ENCODE data around the gene GLB1L.
"Not testable (repeated sequence)": the region's sequence is repeated elsewhere in the genome, so short reads cannot be mapped to it uniquely, and the experiment has no call there.

The GLB1L gene

DNA sequence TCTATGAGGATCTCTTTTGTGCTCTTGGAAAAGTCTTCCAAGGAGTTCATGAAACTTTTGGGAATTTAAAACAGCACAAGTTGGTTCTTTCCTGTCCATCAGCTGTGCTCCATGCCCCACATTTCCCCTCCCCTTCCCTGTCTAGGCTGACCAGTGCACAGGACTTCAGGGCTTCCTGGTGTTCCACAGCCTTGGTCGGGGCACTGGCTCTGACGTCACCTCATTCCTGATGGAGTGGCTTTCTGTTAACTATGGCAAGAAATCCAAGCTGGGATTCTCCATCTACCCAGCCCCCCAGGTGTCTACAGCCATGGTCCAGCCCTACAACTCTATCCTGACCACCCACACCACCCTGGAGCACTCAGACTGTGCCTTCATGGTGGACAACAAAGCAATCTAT lies 25.8 kb upstream of the GLB1L start:
- no peak overlapping the region for H3K4me3 ChIP-seq (ENCODE audit: insufficient read depth, low read depth, low read length)
- peaks cover 4% of the 10 kb centered on the region for H3K4me1 ChIP-seq (ENCODE audit: control insufficient read depth, insufficient read depth, low read length)
- H3K27ac ChIP-seq (ENCODE audit: insufficient read depth, low read depth, low read length, poor library complexity, severe bottlenecking): no peak overlapping the region
- WGBS, 2 experiments: 85 to 90% methylated on average over 2 of the region's 2 CpGs
- H3K9me3 ChIP-seq (ENCODE audit: control insufficient read depth, low read length): no peaks in the 10 kb centered on the region
- peaks cover 5% of the 10 kb centered on the region for H3K27me3 ChIP-seq (ENCODE audit: control insufficient read depth, insufficient read depth, low read length, poor library complexity, severe bottlenecking)
- H3K36me3 ChIP-seq (ENCODE audit: control insufficient read depth, insufficient read depth, low read length): no peaks in the 10 kb centered on the region

DNA sequence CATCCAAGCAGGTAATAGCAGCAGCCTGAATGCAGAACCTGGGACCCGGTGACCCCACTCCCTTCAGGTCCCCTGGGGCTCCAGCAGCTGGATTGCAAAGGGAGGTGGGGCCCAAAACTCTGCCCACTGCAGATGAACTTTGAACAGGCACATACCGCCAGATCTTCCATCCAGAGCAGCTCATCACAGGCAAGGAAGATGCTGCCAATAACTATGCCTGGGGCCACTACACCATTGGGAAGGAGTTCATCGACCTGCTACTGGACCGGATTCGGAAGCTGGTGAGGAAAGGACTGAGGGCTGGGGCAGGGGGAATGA lies 24.8 kb upstream of the GLB1L start:
- Histone ChIP-seq H3K9me3 (ENCODE audit: control insufficient read depth, low read length) (no peaks in the 10 kb centered on the region), H3K4me1 (ENCODE audit: control insufficient read depth, insufficient read depth, low read length) (peaks cover 4% of the 10 kb centered on the region), H3K4me3 (ENCODE audit: insufficient read depth, low read depth, low read length) (no peak overlapping the region), H3K36me3 (ENCODE audit: control insufficient read depth, insufficient read depth, low read length) (no peaks in the 10 kb centered on the region), H3K27me3 (ENCODE audit: control insufficient read depth, insufficient read depth, low read length, poor library complexity, severe bottlenecking) (peaks cover 5% of the 10 kb centered on the region), H3K27ac (ENCODE audit: insufficient read depth, low read depth, low read length, poor library complexity, severe bottlenecking) (no peak overlapping the region)
- WGBS, 2 experiments: 91 to 92% methylated on average over 5 of the region's 5 CpGs

DNA sequence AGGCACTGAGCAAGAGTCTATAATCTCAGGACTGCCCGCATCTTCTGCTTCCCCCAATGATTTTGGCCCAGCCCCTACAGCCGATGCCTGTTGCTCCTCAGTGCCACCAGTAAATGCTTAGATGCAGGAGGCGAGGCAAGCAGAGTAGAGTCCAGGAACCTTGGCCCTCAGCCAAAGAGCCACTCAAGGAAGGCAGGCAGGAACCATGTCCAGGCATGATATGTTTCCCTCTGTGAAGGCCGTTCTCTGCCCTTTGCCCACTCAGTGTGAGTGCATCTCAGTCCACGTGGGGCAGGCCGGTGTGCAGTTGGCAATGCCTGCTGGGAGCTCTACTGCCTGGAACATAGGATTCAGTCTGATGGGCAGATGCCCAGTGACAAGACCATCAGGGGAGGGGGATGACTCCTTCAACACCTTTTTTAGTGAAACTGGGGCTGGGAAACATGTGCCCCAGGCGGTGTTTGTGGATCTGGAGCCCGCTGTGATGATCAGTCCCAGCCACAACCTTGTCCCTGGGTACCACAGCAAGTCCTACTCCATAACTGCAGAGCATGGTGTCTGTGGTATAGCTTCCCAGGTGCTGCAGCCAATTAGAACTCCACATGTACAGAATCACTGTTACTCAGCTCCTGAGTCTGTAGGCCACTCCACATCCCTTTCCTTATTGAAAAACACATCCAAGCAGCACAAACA lies 24.3 kb upstream of the GLB1L start:
- peaks cover 4% of the 10 kb centered on the region for H3K4me1 ChIP-seq (ENCODE audit: control insufficient read depth, insufficient read depth, low read length)
- 87 to 89% methylated on average over 8 of the region's 8 CpGs for WGBS, 2 experiments
- H3K27me3 ChIP-seq (ENCODE audit: control insufficient read depth, insufficient read depth, low read length, poor library complexity, severe bottlenecking): peaks cover 5% of the 10 kb centered on the region
- no peak overlapping the region for H3K4me3 ChIP-seq (ENCODE audit: insufficient read depth, low read depth, low read length)
- H3K9me3 ChIP-seq (ENCODE audit: control insufficient read depth, low read length): no peaks in the 10 kb centered on the region
- H3K27ac ChIP-seq (ENCODE audit: insufficient read depth, low read depth, low read length, poor library complexity, severe bottlenecking): no peak overlapping the region
- H3K36me3 ChIP-seq (ENCODE audit: control insufficient read depth, insufficient read depth, low read length): no peaks in the 10 kb centered on the region

DNA sequence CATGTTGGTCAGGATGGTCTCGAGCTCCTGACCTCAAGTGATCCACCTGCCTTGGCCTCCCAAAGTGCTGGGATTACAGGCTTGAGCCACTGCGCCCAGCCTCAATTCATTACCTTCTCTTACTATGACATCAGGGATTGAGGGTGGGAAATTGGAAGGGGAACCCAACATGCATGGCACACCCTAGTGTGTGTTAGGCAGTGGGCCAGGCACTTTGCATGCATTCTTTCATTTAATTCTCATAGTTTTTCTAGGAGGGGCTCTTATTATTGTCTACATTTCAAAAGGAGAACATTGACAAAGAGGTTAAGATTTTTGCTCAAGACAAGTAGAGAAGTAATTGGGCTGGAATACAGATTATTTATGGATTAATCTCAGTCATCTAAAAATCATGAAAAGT lies 23.1 kb upstream of the GLB1L start:
- Histone ChIP-seq H3K27ac (ENCODE audit: insufficient read depth, low read depth, low read length, poor library complexity, severe bottlenecking) (no peak overlapping the region), H3K9me3 (ENCODE audit: control insufficient read depth, low read length) (no peaks in the 10 kb centered on the region), H3K27me3 (ENCODE audit: control insufficient read depth, insufficient read depth, low read length, poor library complexity, severe bottlenecking) (peaks cover 5% of the 10 kb centered on the region), H3K4me3 (ENCODE audit: insufficient read depth, low read depth, low read length) (no peak overlapping the region), H3K36me3 (ENCODE audit: control insufficient read depth, insufficient read depth, low read length) (no peaks in the 10 kb centered on the region), H3K4me1 (ENCODE audit: control insufficient read depth, insufficient read depth, low read length) (peaks cover 4% of the 10 kb centered on the region)
- 86 to 90% methylated on average over 2 of the region's 2 CpGs for WGBS, 2 experiments

DNA sequence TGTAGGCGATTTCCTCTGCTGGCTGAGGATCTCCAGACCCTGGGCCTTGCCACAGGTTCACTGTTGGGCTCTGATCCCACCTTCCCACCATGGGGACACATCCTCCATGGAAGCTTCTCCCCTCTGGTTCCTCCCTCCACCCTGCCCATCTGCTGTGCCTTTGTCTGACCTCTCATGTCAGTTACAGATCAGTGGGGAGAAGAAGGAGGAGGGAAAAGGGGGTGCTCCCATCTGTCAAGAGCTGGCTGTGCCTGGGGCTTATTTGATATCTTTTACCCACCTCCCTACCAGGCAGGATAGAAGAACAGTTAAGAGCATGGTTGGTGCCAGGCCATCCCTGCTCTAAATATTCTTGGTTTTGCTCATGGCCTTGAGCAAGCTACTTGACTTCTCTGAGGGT lies 21.6 kb upstream of the GLB1L start:
- Histone ChIP-seq H3K4me3 (ENCODE audit: insufficient read depth, low read depth, low read length) (no peak overlapping the region), H3K36me3 (ENCODE audit: control insufficient read depth, insufficient read depth, low read length) (no peaks in the 10 kb centered on the region), H3K9me3 (ENCODE audit: control insufficient read depth, low read length) (no peaks in the 10 kb centered on the region), H3K27ac (ENCODE audit: insufficient read depth, low read depth, low read length, poor library complexity, severe bottlenecking) (no peak overlapping the region), H3K4me1 (ENCODE audit: control insufficient read depth, insufficient read depth, low read length) (peaks cover 4% of the 10 kb centered on the region), H3K27me3 (ENCODE audit: control insufficient read depth, insufficient read depth, low read length, poor library complexity, severe bottlenecking) (peaks cover 9% of the 10 kb centered on the region)
- 87 to 90% methylated on average over 1 of the region's 1 CpG for WGBS, 2 experiments

DNA sequence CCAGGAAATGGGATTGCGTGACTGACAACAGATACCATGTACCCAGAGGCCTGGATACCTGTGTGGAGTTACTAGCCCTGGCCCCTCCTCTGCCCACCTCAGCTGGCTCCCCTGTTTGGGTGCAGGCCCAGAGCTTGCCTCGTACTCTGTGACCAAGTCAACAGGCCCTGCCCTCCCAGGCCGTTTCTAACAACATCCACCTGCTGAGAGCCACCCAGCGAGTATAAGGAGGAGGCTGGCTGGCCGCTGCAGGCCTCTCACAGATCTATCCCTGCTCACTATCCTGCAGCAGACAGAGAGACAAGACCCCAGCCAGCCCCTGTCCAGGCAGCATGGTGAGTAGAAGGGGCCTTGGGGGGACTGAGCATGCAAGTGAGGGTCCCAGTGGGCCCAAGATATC lies 21.0 kb upstream of the GLB1L start:
- no peak overlapping the region for H3K4me3 ChIP-seq (ENCODE audit: insufficient read depth, low read depth, low read length)
- H3K27ac ChIP-seq (ENCODE audit: insufficient read depth, low read depth, low read length, poor library complexity, severe bottlenecking): no peak overlapping the region
- no peaks in the 10 kb centered on the region for H3K9me3 ChIP-seq (ENCODE audit: control insufficient read depth, low read length)
- 37 to 49% methylated on average over 5 of the region's 5 CpGs for WGBS, 2 experiments
- peaks cover 15% of the 10 kb centered on the region for H3K27me3 ChIP-seq (ENCODE audit: control insufficient read depth, insufficient read depth, low read length, poor library complexity, severe bottlenecking)
- H3K36me3 ChIP-seq (ENCODE audit: control insufficient read depth, insufficient read depth, low read length): no peaks in the 10 kb centered on the region
- H3K4me1 ChIP-seq (ENCODE audit: control insufficient read depth, insufficient read depth, low read length): peaks cover 4% of the 10 kb centered on the region

DNA sequence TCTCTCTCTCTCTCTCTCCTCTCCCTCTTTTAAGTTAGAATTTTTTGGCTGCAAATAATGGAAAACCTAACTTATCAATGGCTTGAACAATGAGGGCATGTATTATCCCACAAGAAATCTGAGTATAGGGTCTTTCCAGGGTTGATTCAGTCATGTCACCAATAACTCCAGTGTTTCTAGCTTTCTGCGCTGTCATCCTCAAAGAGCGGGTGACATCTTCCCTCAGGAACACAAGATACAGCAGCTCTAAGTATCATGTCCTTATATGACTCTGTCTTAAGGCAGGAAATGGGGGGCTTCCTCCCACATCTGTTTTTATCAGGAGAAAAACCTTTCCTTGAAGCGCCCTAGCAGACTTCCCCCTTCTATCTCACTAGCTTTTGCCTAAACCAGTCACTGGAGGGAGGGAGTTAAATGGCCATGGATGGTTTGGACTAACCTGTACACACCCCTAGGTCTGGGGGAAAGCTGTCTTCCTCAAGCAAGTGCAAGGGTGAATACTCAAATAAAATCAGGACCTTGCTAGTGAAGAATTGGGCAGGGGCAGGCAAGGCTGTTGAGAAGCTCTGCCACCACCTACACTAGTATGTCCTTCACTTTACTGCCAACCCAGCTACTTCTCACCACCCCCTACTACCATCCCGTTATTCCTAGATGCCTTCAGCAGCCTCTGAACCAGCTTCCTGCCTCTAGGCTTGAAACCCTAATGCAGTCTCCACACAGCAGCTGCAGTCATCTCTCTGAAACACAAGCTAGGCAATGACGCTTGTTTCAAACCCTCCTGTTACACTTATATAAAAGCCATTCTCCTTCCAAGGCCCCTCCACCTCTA lies 16.0 kb upstream of the GLB1L start:
- WGBS, 2 experiments: 86 to 89% methylated on average over 5 of the region's 5 CpGs
- H3K27ac ChIP-seq (ENCODE audit: insufficient read depth, low read depth, low read length, poor library complexity, severe bottlenecking): no peak overlapping the region
- H3K4me1 ChIP-seq (ENCODE audit: control insufficient read depth, insufficient read depth, low read length): peaks cover 1% of the 10 kb centered on the region
- H3K27me3 ChIP-seq (ENCODE audit: control insufficient read depth, insufficient read depth, low read length, poor library complexity, severe bottlenecking): peaks cover 35% of the 10 kb centered on the region
- H3K4me3 ChIP-seq (ENCODE audit: insufficient read depth, low read depth, low read length): no peak overlapping the region
- no peaks in the 10 kb centered on the region for H3K9me3 ChIP-seq (ENCODE audit: control insufficient read depth, low read length)
- H3K36me3 ChIP-seq (ENCODE audit: control insufficient read depth, insufficient read depth, low read length): no peaks in the 10 kb centered on the region

DNA sequence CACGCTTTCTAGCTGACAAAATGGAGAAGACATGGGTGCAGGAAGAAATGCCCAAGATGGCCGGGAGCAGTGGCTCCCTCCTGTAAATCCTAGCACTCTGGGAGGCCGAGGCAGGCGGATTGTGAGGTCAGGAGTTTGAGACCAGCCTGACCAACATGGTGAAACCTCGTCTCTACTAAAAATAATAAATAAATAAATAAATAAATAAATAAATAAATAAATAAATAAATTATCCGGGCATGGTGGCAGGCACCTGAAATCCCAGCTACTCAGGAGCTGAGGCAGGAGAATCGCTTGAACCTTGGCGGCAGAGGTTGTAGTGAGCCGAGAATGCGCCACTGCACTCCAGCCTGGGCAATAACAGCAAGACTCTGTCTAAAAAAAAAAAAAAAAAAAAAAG lies 13.7 kb upstream of the GLB1L start:
- H3K27ac ChIP-seq (ENCODE audit: insufficient read depth, low read depth, low read length, poor library complexity, severe bottlenecking); H3K9me3 ChIP-seq (ENCODE audit: control insufficient read depth, low read length): not testable (repeated sequence)
- peaks cover 58% of the 10 kb centered on the region for H3K27me3 ChIP-seq (ENCODE audit: control insufficient read depth, insufficient read depth, low read length, poor library complexity, severe bottlenecking)

DNA sequence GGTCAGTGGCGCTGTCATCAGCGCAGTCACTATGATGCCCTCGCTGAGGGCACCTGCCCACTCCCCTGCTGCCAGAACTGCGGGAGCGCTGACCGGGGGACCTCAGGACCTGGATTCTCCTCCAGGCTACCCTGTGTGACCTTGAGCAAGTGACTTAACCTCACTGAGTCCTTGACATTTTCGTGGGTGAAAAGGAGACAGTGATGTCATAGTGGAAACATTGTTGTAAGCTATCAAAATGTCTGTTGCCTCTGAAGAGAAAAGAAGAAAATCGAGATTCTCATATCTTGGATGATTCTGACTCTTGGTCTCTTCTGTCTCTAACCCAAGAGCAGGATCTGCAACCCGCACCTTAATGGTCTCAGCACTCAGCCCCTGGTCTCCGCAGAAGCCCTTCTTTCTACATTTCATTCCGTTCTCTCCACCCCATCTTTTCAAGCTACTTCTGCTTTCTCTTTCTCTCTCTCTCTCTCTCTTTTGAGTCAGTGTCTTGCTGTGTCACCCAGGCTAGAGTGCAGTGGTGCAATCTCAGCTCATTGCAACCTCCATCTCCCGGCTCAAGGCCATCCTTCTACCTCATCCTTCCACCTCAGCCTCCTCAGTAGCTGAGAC lies 9.5 kb upstream of the GLB1L start:
- H3K9me3 ChIP-seq (ENCODE audit: control insufficient read depth, low read length): no peaks in the 10 kb centered on the region
- 30 to 32% methylated on average over 12 of the region's 12 CpGs for WGBS, 2 experiments
- H3K27me3 ChIP-seq (ENCODE audit: control insufficient read depth, insufficient read depth, low read length, poor library complexity, severe bottlenecking): peaks cover 73% of the 10 kb centered on the region
- no peaks in the 10 kb centered on the region for H3K36me3 ChIP-seq (ENCODE audit: control insufficient read depth, insufficient read depth, low read length)
- peaks cover 14% of the 10 kb centered on the region for H3K4me1 ChIP-seq (ENCODE audit: control insufficient read depth, insufficient read depth, low read length)
- H3K4me3 ChIP-seq (ENCODE audit: insufficient read depth, low read depth, low read length): peak overlapping the region; percentile 6
- no peak overlapping the region for H3K27ac ChIP-seq (ENCODE audit: insufficient read depth, low read depth, low read length, poor library complexity, severe bottlenecking)

More for the DNA sequence above, 13.7 kb upstream of the GLB1L start:
- H3K4me1 ChIP-seq (ENCODE audit: control insufficient read depth, insufficient read depth, low read length); H3K36me3 ChIP-seq (ENCODE audit: control insufficient read depth, insufficient read depth, low read length); H3K4me3 ChIP-seq (ENCODE audit: insufficient read depth, low read depth, low read length): not testable (repeated sequence)
- 86 to 93% methylated on average over 9 of the region's 10 CpGs for WGBS, 2 experiments
